HG03521 (cell line): Measurements from ENCODE around the gene NT5DC2.

ENCODE experiments used
- ATAC-seq: cut with Tn5 transposase; IDR thresholded peaks from one replicate; pipeline ENCODE4 v1.9.1; 2021; ENCODE audit warnings: mild to moderate bottlenecking, moderate library complexity; ENCODE audit not compliant: unreplicated experiment

NT5DC2 gene

GRCh38 chr3:52512727-52513126 is 20.9 kb downstream of the NT5DC2 start:
- no peak for ATAC-seq

DNA sequence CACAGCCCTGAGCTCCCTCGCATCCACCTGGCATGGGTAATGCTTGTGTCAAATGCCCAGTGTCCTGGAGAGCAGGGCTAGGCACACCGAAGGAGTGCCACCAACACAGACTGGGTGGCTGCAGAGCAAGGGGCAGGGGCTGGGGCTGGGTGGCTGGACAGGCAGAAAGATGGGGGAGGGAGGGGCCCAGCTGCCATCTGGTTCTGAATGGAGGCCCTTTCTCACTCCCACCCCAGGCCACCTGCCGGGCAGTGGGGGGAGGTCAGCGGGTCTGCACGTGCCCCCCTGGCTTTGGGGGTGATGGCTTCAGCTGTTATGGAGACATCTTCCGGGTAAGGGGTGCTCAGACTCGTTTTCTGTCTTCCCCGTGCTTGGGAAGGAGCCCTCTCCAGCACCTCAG is 21.6 kb downstream of the NT5DC2 start:
- ATAC-seq = no peak

GRCh38 chr3:52511509-52511908 is 22.1 kb downstream of the NT5DC2 start:
- no peak for ATAC-seq

DNA sequence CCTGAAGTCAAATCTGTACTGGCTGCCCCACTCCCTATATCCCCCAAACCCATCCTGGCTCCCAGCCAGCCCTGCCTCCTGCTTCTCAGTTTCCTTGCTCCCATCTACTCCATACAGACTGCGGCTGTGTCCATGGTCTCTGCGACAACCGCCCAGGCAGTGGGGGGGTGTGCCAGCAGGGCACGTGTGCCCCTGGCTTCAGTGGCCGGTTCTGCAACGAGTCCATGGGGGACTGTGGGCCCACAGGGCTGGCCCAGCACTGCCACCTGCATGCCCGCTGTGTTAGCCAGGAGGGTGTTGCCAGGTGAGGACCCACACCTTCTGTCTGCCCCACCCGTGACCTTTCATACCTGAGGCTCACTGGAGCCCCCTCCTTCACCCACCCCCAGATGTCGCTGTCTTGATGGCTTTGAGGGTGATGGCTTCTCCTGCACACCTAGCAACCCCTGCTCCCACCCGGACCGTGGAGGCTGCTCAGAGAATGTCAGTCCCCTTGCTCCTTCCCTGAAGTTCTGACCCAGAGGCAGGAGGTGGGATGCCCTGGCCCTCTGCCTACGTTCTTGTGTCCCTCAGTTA is 23.8 kb downstream of the NT5DC2 start:
- ATAC-seq = no peak

DNA sequence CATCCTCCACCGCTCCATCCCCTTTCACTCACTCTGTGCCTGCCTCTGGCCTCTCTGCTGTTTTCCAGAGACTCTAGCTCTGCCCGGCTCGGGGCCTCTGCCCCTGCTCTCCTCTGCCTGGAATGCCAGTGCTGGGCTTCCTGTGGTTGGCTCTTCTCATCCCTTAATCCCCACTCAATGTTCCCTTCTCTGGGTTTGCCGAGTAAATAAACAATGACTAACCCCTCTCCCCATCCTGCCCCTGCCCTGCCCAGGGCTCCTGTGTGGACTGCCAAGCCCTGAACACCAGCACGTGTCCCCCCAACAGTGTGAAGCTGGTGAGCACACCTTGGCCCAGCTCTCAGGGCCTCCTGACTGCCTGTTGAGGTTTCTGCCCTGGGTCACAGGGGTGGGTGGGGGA is 26.3 kb downstream of the NT5DC2 start:
- no peak for ATAC-seq

DNA sequence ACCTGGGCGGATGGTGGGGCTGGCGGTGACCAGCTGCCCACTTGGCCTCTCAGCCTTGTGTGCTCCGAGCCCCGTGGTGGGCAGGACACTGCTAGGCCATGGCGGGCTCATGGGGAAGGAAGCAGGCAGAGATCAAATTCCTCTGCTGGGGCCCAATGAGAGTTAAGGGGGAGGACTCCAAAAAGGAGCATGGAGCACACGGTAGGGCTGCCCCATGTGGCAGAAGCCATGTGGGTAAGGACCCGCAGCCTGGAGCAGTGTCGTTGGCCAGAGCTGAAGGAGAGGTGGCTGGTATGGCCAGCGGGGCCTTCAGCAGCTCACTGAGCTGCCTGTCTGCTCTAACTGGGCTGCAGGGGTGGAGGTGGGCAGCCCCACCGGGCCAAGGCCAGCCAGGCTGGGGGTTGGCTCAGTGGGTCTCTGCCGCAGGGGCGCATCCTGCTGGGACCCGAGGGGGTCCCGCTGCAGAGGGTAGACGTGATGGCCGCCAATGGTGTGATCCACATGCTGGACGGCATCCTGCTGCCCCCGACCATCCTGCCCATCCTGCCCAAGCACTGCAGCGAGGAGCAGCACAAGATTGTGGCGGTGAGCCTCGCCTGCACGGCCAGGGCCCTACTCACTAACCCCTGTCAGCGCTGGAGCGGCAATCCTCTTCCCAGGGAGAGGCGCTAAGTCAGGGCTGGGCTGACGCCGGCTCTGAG is 27.2 kb downstream of the NT5DC2 start:
- no peak for ATAC-seq

DNA sequence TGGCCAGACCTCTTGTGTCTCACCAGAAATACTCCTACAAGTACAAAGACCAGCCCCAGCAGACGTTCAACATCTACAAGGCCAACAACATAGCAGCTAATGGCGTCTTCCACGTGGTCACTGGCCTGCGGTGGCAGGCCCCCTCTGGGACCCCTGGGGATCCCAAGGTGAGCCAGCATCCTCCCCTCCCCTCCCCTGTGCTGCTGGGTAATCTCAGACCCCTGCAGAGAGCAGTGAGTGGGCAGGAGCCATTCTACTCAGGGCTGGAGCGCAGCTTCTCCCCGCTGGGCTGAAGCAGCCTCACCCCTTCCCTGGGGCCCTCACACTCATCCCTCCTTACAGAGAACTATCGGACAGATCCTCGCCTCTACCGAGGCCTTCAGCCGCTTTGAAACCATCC is 28.7 kb downstream of the NT5DC2 start:
- no peak for ATAC-seq

DNA sequence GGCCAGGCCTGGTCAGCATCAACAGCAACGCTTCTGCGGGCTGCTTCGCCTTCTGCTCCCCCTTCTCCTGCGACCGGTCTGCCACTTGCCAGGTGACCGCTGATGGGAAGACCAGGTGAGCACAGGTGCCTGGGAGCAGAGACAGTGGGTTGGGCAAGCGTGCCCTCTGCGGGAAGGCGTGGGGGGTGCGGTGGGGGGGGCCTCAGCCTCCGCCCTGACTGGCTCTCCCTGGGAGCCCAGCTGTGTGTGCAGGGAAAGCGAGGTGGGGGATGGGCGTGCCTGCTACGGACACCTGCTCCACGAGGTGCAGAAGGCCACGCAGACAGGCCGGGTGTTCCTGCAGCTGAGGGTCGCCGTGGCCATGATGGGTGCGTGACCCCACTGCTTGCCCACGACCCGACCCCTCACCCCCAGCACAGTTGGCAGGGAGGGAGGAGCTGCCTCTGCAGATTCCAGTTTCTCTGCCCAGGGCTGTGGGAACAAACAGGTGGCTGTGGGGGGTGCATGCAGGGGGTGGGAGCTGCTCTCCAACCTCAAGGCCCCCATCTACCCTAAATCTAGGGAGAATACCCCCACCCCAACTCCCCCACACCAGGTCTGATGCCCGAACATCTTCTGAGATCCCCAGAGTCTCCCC is 29.8 kb downstream of the NT5DC2 start:
- no peak for ATAC-seq

- no peak for ATAC-seq
Measured at GRCh38 chr3:52502808-52503350, 30.8 kb downstream of the NT5DC2 start.

DNA sequence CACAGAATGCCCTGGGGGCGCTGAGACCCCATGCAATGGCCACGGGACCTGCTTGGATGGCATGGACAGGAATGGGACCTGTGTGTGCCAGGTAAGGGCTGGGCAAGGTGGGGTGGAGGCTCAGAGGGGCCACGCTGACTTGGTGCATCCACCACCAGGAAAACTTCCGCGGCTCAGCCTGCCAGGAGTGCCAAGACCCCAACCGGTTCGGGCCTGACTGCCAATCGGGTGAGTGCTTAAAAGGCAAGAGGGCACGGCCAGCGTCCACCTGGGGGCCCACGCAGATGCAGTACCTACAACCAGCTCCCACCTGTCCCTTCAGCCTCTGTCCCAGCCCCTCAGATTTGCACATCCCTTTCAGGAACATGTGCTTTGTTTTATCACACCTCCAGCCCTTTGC is 31.7 kb downstream of the NT5DC2 start:
- ATAC-seq = no peak

- no peak for ATAC-seq
Measured at GRCh38 chr3:52501046-52501445, 32.6 kb downstream of the NT5DC2 start.

- ATAC-seq = no peak
Measured at GRCh38 chr3:52498137-52499054, 35.3 kb downstream of the NT5DC2 start.

- ATAC-seq = no peak
Measured at GRCh38 chr3:52495777-52496602, 37.7 kb downstream of the NT5DC2 start.

GRCh38 chr3:52494886-52495495 is 38.7 kb downstream of the NT5DC2 start, which contains the start of gene STAB1:
STAB1 (plus strand) TSS chr3:52495338; CDS start chr3:52495414, 76 bp downstream.
- no peak for ATAC-seq

GRCh38 chr3:52494445-52494844 is 39.2 kb downstream of the NT5DC2 start:
- ATAC-seq = no peak

- ATAC-seq = no peak
Measured at GRCh38 chr3:52493232-52494017, 40.2 kb downstream of the NT5DC2 start.

GRCh38 chr3:52492059-52492458 is 41.6 kb downstream of the NT5DC2 start:
- no peak for ATAC-seq

DNA sequence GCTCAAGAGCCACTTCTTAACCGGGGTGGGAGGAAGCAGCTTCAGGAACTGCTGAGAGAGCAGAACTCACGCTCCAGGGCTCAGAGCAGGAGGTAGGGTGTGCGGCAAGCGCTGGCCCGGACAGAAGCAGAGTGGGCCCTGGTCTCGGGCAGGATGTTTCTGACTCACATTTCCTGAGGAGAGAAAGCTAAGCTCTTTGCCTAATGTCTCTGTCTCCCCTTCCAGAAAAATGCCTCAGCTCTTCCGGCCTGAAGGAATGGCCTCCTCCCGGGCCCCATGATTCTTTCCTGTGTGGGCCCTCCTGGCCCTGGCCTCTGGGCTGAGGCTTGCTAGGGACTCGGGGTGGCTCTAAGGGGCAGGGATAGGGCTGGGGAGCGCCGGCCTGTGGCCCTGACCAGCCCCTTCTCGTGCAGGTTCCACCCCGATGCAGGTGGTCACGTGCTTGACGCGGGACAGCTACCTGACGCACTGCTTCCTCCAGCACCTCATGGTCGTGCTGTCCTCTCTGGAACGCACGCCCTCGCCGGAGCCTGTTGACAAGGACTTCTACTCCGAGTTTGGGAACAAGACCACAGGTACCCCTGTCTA is 42.6 kb downstream of the NT5DC2 start:
- no peak for ATAC-seq
